ENCODE results near the gene CYBA. TPM values are rescaled to one million over a fixed set of nuclear protein-coding genes. Genes with fewer than 3 reads are reported as not detected.

CYBA gene
- total RNA-seq, 4 donors from 2014 or later = 174 to 329 (median 245) TPM

DNA sequence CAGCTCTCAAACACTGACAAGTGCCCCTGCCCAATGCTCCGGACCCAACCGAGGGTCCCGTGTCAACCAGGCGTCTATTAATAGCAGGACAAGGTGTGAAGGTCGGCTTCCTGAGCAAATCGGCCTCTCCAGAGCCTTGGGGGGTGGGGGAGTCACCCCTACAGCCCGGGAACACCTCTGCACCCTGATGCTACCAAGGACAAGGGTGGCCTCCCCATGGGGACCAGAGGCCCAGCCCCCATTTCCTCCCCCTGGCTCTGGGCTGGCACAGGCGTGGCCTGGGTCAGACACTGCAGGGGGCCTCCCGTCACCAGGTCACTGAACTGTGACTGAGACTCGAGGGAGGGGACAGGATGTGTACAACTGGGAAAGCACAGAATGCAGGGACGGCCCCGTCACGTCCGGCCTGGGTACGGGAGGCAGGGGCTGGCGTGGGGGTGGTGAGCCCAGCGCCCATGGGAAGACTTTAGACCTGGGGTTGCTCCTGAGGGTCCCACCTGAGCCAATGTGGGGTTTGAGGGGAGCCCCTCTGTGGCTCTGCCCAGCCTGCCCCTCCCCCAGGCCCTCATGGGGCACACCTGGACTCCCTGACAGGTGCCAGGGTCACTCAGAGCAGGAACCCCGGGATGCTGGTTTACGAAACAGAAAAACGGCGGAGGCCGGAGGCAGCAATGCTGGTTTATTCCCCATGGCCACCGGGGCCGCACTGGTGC is 579 bp upstream of the CYBA start:
- ATAC-seq (ENCODE audit: low FRiP score) = peak; percentile 7
- TF ChIP-seq, protein P1, sequence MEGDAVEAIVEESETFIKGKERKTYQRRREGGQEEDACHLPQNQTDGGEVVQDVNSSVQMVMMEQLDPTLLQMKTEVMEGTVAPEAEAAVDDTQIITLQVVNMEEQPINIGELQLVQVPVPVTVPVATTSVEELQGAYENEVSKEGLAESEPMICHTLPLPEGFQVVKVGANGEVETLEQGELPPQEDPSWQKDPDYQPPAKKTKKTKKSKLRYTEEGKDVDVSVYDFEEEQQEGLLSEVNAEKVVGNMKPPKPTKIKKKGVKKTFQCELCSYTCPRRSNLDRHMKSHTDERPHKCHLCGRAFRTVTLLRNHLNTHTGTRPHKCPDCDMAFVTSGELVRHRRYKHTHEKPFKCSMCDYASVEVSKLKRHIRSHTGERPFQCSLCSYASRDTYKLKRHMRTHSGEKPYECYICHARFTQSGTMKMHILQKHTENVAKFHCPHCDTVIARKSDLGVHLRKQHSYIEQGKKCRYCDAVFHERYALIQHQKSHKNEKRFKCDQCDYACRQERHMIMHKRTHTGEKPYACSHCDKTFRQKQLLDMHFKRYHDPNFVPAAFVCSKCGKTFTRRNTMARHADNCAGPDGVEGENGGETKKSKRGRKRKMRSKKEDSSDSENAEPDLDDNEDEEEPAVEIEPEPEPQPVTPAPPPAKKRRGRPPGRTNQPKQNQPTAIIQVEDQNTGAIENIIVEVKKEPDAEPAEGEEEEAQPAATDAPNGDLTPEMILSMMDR (IDR thresholded peaks at IDR 0.05) = no peak
- DNase-seq (ENCODE audit: low spot score) = no peak

DNA sequence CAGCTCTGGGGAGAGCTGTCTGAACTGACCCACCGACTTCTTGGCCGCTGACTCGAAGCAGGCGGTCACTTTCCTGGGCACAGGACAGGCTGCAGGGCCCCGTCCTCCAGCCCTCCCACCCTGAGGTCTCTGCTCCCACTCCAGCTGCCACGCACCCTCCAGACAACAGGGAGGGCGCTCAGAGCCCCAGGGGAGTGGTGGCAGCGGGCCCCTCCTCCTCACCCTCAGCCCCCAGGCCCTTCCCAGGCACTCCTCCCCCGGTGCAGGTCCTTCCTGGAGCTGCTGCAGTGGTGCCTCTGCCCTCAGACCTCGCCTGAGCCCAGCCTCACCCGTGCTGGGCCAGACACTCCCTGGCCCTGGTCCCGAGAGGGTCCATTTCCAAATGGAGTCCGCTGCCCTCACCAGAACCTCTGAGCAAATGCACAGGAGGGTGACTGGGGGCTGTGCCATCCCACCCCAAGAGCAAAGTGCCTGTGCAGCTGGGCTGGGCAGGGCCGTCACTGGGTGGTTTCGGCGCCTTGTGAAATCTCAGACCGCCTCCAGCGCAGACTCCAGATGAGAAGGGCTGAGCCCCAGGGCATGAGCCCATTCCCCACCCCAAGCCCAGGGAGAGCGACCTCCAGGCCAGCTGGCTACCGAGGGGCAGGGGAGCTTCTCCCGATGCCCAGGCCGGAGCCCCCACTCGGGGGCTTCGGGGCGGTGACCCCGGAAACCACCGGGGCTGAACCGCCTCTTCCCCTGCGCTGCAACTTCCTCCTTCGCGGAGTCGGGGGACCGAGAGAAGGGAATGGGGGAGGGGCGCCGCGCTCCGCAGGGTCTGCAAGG is 717 bp downstream of the CYBA start:
- DNase-seq (ENCODE audit: low spot score) = no peak
- peak; percentile 29 for ATAC-seq (ENCODE audit: low FRiP score)
- TF ChIP-seq, protein P1 (IDR thresholded peaks at IDR 0.05) = no peak

DNA sequence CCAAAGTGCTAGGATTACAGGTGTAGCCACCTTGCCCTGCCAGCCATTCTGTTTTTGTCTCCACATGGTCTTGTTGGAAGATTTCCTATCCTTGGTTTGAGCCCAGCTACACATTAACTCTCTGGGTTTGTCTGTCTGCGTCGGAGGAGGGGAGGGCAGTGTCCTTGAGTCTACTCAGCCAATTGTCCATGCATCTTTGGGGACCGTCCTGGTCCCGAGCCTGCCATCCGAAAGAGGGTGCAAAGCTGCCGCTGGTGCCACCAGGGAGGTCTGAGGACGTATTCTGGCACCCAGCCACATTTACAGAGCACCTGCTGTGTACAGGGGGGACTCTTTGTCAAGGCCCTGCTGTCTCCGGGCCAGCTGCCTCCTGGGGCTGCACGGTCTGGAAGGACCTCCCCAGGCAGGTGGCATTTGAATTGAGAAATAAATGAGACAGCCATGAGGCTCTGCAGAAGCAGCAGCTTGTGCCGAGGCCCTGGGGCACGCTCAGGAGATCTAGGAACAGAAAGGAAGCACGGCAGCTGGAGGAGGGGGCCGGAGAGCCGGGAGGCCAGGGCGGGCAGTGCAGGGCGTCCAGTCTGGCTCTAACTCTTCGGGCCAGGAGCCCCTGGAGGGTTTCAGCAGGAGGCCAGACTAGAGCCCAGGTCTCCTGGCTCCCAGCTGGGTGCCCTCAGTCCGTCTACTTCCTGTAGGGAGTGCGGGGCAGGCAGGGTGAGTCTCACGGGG is 1.5 kb downstream of the CYBA start:
- ATAC-seq (ENCODE audit: low FRiP score) = no peak
- TF ChIP-seq, protein P1 (IDR thresholded peaks at IDR 0.05) = no peak

DNA sequence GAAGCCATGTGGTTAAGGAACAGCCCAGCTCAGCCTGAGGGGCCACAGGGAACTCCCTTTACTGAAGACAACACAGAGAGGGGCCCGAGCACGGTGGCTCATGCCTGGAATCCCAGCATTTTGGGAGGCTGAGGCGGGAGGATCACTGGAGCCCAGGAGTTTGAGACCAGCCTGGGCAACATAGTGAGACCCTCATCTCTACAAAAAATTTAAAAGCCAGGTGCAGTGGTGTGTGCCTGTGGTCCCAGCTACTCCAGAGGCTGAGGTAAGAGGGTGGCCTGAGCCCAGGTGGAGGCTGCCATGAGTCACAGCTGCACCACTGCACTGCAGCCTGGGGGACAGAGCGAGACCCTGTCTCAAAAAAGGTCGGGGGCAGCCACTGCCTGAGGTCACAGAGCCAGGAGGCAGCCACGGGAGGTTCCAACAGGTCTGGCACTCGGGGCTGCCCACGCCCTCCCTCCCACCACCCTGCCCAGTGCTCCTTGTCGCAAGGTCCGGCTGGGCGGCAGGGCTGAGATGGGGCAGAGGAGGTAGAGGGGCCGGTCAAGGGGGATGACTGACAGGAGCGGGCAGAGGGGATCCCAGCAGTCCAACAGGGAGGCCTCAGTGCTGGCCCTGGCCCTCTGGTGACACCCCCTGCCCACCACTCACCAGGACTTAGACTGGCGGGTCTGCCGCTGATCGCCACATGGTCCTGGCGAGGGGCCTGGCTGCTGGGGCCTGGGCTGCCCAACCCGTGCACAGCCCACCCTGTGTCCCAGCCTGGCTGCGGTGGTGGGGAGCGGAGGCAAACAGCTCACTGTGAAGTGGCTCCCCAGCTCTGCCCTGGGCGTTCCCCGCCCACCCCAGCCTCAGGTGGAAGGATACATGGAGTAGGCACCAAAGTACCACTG is 3.4 kb downstream of the CYBA start:
- DNase-seq (ENCODE audit: low spot score) (no peak), ATAC-seq (ENCODE audit: low FRiP score) (no peak)
- TF ChIP-seq, protein P1 (IDR thresholded peaks at IDR 0.05) = no peak

More for the DNA sequence above, 1.5 kb downstream of the CYBA start:
- DNase-seq (ENCODE audit: low spot score) = no peak

DNA sequence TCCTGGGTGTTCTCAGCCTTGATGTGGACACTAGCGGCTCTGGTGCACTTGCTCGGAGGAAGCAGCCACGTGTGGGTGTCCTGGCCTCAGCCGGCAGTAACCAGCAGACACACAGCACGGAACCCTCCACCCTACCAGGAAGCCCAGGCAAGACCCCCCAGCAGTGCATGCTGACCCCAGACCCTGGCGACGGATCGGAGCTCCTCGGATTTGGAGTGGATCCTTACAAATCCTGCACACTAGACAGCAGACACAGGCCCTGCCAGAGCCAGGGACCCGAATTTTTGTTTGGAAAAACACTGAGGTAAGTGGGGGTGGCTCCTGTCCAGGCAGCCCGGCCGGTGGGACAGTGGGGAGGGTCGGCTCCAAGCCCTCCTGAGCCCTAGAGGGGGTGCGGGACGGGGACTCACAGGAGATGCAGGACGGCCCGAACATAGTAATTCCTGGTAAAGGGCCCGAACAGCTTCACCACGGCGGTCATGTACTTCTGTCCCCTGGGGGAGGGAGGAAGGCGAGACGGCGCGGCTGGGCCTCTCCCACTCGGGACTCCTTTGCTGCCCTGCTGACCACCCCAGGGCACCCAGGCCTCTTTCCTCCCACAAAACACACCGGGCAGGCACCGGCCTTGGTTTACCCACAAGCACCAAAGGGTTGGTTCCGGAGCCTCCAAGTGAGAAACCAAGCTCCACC is 4.4 kb downstream of the CYBA start:
- no peak for DNase-seq (ENCODE audit: low spot score)
- TF ChIP-seq, protein P1 (IDR thresholded peaks at IDR 0.05) = no peak
- no peak for ATAC-seq (ENCODE audit: low FRiP score)

DNA sequence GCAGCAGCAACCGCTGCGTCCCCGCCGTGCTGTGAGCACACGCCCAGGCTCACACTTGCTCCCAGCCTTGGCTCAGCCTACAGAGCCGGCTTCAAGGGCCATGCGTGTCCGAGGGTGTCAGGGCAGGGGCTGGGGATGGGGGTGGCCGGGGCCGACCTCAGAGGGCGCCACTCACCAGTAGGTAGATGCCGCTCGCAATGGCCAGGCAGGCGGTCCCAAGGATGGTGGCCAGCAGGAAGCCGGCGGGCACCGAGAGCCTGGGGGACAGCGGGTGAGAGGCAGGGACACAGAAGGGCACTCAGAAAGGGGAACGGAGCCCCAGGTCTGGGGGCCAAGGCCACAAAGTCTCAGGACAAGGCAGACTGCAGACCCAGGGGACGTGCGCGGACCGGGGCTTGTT is 4.9 kb downstream of the CYBA start:
- TF ChIP-seq, protein P1 (IDR thresholded peaks at IDR 0.05) = no peak
- DNase-seq (ENCODE audit: low spot score) (no peak), ATAC-seq (ENCODE audit: low FRiP score) (no peak)

All from omental fat pad (tissue), 4 donors.